ENCODE measurements around the gene GABRG3. TPM values are rescaled to one million over a fixed set of nuclear protein-coding genes. Genes with fewer than 3 reads are reported as not detected.

The GABRG3 gene
- total RNA-seq, 1 experiment from 2014 or later: 0.15 TPM

DNA sequence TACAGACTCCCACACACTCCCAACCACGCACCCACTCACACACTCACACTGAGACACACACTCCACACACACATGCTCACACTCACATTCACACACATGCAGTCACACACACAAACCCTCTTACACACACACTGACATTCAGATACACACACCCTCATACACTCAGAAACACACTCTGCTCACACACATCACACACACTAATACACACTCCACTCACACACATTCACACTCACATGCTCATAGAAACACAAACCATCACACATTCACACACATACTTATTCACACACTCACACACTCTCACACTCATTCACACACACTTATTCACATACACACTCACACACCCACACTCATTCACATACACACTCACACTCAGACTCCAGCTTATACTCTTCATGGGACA lies 618.8 kb downstream of the GABRG3 start:
- H2BK5ac ChIP-seq (ENCODE audit: insufficient read length, low read length): no peak overlapping the region

More for the DNA sequence above, 618.8 kb downstream of the GABRG3 start:
- H3K79me2 ChIP-seq (ENCODE audit: insufficient read depth, low read length): no peaks in the 10 kb centered on the region
- DNase-seq: no peak
- H3K27ac Mint-ChIP-seq: no peak overlapping the region
- H3K4ac ChIP-seq (ENCODE audit: low read depth, low read length): no peak overlapping the region
- 100% methylated on average over 1 of the region's 1 CpG for WGBS (ENCODE audit: extremely low coverage, insufficient read length, low lambda C conversion rate)
- no peak overlapping the region for H4K91ac ChIP-seq (ENCODE audit: insufficient read length, low read depth, low read length)
- TF ChIP-seq, protein P1, sequence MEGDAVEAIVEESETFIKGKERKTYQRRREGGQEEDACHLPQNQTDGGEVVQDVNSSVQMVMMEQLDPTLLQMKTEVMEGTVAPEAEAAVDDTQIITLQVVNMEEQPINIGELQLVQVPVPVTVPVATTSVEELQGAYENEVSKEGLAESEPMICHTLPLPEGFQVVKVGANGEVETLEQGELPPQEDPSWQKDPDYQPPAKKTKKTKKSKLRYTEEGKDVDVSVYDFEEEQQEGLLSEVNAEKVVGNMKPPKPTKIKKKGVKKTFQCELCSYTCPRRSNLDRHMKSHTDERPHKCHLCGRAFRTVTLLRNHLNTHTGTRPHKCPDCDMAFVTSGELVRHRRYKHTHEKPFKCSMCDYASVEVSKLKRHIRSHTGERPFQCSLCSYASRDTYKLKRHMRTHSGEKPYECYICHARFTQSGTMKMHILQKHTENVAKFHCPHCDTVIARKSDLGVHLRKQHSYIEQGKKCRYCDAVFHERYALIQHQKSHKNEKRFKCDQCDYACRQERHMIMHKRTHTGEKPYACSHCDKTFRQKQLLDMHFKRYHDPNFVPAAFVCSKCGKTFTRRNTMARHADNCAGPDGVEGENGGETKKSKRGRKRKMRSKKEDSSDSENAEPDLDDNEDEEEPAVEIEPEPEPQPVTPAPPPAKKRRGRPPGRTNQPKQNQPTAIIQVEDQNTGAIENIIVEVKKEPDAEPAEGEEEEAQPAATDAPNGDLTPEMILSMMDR (conservative IDR thresholded peaks at IDR 0.05): no peak
- H3K23ac ChIP-seq (ENCODE audit: insufficient read length, low read depth, low read length): no peak overlapping the region
- no peaks in the 10 kb centered on the region for H3K4me1 ChIP-seq (ENCODE audit: insufficient read depth, low read length)
- no peaks in the 10 kb centered on the region for H3K79me1 ChIP-seq (ENCODE audit: insufficient read depth, low read depth, low read length, poor library complexity, severe bottlenecking)
- H2BK12ac ChIP-seq (ENCODE audit: insufficient read length, low read depth, low read length): no peak overlapping the region
- no peak overlapping the region for H3T11ph ChIP-seq (ENCODE audit: low read length)
- no peak overlapping the region for H3K4me3 Mint-ChIP-seq
- H3K27me3 Mint-ChIP-seq (ENCODE audit: low read depth): peaks cover 7% of the 10 kb centered on the region
- H2AFZ ChIP-seq (ENCODE audit: low read length): no peak overlapping the region
- no peaks in the 10 kb centered on the region; a peak in 1 of 7 replicates for H3K36me3 Mint-ChIP-seq (ENCODE audit: insufficient read depth in 1 of 3, low read depth in 3 of 3)
- H3K14ac ChIP-seq (ENCODE audit: insufficient read depth, low read length): no peak overlapping the region
- no peak overlapping the region for H2BK15ac ChIP-seq (ENCODE audit: low read depth, low read length)
- H3K9ac ChIP-seq (ENCODE audit: extremely low read depth, insufficient read length, low read length): no peak overlapping the region
- H3K9me3 ChIP-seq (ENCODE audit: control insufficient read depth, low read depth, low read length): no peaks in the 10 kb centered on the region
- no peak overlapping the region for H3K27ac ChIP-seq (ENCODE audit: insufficient read length, low read depth, low read length)
- no peaks in the 10 kb centered on the region for H3K9me3 Mint-ChIP-seq
- no peak overlapping the region for H3K4me2 ChIP-seq (ENCODE audit: insufficient read depth, insufficient read length, low read length)
- no peak overlapping the region for H4K8ac ChIP-seq (replicated peaks; ENCODE audit: insufficient read length, low read depth, low read length)
- no peaks in the 10 kb centered on the region for H3K27me3 ChIP-seq (ENCODE audit: insufficient read depth, low read length)
- no peaks in the 10 kb centered on the region for H3K23me2 ChIP-seq (ENCODE audit: insufficient read length, low read depth, low read length, poor library complexity, severe bottlenecking)
- H3K56ac ChIP-seq (ENCODE audit: insufficient read length, low read depth, low read length): no peak overlapping the region
- H3K18ac ChIP-seq (ENCODE audit: insufficient read length, low read depth, low read length): no peak overlapping the region
- H3K4me1 Mint-ChIP-seq: peaks cover 8 to 11% of the 10 kb centered on the region in 2 experiments
- no peak overlapping the region for H2AK5ac ChIP-seq (ENCODE audit: insufficient read length, low read length)
- no peak overlapping the region for H4K5ac ChIP-seq (ENCODE audit: insufficient read length, low read depth, low read length)
- H2BK120ac ChIP-seq (ENCODE audit: low read depth, low read length, poor library complexity, severe bottlenecking): no peak overlapping the region
- no peaks in the 10 kb centered on the region for H4K20me1 ChIP-seq (ENCODE audit: control insufficient read depth, insufficient read depth, insufficient read length)
- no peak overlapping the region for H2BK20ac ChIP-seq (ENCODE audit: low read depth, low read length, poor library complexity, severe bottlenecking)

Other genes starting within 250 kb of the GABRG3 start
- gene GABRB3, start 198.1 kb upstream of the GABRG3 start, total RNA-seq (2021): 98.2 and 112 TPM in 2 replicates
- gene GABRA5, start 104.1 kb upstream of the GABRG3 start, total RNA-seq (2021): 3.3 and 4.9 TPM in 2 replicates